Measurements from ENCODE around the gene ASPG. TPM values are rescaled to one million over a fixed set of nuclear protein-coding genes. Genes with fewer than 3 reads are reported as not detected.

ASPG gene
- polyA plus RNA-seq, 1 experiment = not detected

GRCh38 chr14:104130974-104131651, 45.6 kb downstream of the ASPG start:
- ChIA-PET CTCF (interaction anchor here (0.9 kb wide), 1 partner anchor 53 kb away, joined by 3 read pairs; no protein-coding TSS in a partner anchor), POLR2A (no interaction called here)
- Histone ChIP-seq H3K4me3 (ENCODE audit: low read depth, low read length) (no peak overlapping the region), H3K9me3 (ENCODE audit: control insufficient read depth, insufficient read depth, low read length) (peaks cover 14% of the 10 kb centered on the region), H3K27me3 (ENCODE audit: control insufficient read depth, insufficient read depth, low read length) (peaks cover 6% of the 10 kb centered on the region), H3K27ac (ENCODE audit: low read depth, low read length) (no peak overlapping the region)
- no peak for TF ChIP-seq CTCF (IDR thresholded peaks at IDR 0.05; ENCODE audit: low read depth, low read length)
- DNase-seq (ENCODE audit: low read depth, low spot score) = no peak

DNA sequence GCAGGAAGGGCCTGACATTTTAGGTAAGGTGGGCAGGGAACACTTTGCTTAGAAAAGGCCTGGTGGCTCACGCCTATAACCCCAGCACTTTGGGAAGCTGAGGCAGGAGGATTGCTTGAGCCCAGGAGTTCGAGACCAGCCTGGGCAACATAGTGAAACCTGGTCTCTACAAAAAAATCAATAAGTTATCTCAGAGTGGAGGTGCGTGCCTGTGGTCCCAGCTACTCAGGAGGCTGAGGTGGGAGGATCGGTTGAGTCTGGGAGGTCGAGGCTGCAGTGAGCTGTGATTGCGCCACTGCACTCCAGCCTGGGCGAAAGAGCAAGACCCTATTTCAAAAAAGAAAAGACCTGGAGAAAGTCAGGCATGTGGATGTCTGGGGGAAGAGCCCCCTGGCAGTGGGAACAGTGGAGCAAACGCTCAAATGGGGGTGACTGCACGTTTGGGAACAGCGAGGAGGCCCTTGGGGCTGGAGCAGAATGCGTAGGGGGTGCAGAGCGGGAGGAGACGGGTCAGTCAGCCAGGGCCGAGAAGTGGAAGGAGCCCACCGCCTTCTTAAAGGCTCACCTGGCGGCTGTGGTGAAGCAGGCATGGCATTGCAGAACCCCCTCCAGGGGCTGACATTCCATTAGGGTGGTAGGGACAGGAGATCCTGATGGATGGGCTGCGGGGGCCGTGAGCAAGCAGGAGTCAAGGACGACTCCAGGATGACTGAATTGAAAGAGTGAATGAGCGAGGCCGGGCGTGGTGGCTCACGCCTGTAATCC, 46.6 kb downstream of the ASPG start:
- TF ChIP-seq CTCF (IDR thresholded peaks at IDR 0.05; ENCODE audit: low read depth, low read length) = no peak
- Histone ChIP-seq H3K27me3 (ENCODE audit: control insufficient read depth, insufficient read depth, low read length) (peaks cover 12% of the 10 kb centered on the region), H3K9me3 (ENCODE audit: control insufficient read depth, insufficient read depth, low read length) (peaks cover 14% of the 10 kb centered on the region), H3K4me3 (ENCODE audit: low read depth, low read length) (no peak overlapping the region), H3K27ac (ENCODE audit: low read depth, low read length) (no peak overlapping the region)
- ChIA-PET CTCF (interaction anchor here (0.7 to 0.9 kb wide), 2 partner anchors 54 to 152 kb away, joined by 3 read pairs; no protein-coding TSS in a partner anchor), POLR2A (no interaction called here)
- no peak for DNase-seq (ENCODE audit: low read depth, low spot score)

DNA sequence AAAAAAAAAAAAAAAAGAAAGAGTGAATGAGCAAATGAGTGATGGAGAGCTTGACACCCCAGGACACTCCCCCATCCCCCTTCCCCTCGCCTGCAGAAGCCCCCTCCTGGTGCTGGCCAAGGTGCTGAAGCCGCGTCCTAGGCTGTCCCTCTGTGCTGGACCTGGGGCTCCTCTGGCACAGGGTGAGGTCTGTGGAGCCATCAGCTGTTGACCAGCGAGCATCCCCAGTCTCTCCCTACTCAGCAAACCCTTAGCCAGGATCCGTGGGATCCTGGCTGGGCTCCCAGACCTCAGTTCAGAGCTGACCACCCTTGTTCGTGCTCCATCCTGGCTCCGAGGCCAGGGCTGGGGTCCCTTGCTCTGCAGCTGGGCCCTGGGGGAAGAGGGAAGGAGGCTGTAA, 47.5 kb downstream of the ASPG start:
- no peak for DNase-seq (ENCODE audit: low read depth, low spot score)
- CTCF ChIA-PET = interaction anchor here (0.7 kb wide), 2 partner anchors 152 to 507 kb away, joined by 3 to 5 read pairs; no protein-coding TSS in a partner anchor
- Histone ChIP-seq H3K27me3 (ENCODE audit: control insufficient read depth, insufficient read depth, low read length) (peaks cover 16% of the 10 kb centered on the region), H3K9me3 (ENCODE audit: control insufficient read depth, insufficient read depth, low read length) (peaks cover 14% of the 10 kb centered on the region), H3K4me3 (ENCODE audit: low read depth, low read length) (no peak overlapping the region), H3K27ac (ENCODE audit: low read depth, low read length) (no peak overlapping the region)
- no peak for TF ChIP-seq CTCF (IDR thresholded peaks at IDR 0.05; ENCODE audit: low read depth, low read length)
- POLR2A ChIA-PET = no interaction called here

DNA sequence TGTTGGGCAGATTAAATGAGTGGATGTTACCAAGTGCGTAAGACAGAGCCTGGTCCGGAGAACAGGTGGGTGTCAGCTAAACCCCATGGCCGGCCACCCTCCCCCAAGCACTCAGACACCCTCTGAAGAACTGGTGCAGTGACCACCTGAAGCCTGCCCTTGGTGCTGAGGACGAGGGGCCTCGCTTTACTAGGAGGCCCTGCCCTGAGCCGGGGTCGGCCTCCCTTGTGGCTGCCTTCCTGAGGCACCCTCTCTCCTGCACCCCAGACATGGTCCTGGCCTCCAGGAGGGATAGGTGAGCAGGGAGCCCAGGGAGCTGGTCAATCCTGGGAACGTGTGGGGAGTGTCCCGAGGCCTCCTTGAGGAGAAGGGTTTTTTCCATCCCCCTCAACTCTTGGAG, 48.0 kb downstream of the ASPG start:
- TF ChIP-seq CTCF (IDR thresholded peaks at IDR 0.05; ENCODE audit: low read depth, low read length) = no peak
- no peak for DNase-seq (ENCODE audit: low read depth, low spot score)
- CTCF ChIA-PET = interaction anchor here (0.7 kb wide), 1 partner anchor 507 kb away, joined by 5 read pairs; no protein-coding TSS in a partner anchor
- H3K27ac ChIP-seq (ENCODE audit: low read depth, low read length) = no peak overlapping the region
- POLR2A ChIA-PET = no interaction called here
- H3K27me3 ChIP-seq (ENCODE audit: control insufficient read depth, insufficient read depth, low read length) = peaks cover 18% of the 10 kb centered on the region
- no peak overlapping the region for H3K4me3 ChIP-seq (ENCODE audit: low read depth, low read length)
- H3K9me3 ChIP-seq (ENCODE audit: control insufficient read depth, insufficient read depth, low read length) = peaks cover 14% of the 10 kb centered on the region
